A549 (cell line): ENCODE data around the gene FAT1.

Experiments
- CBX8 ChIP-seq: fragments of 200-600 bp; sonication (generic); IDR thresholded peaks from 2 replicates; pipeline ENCODE4 v1.6.1; 2016
- HDAC2 ChIP-seq: fragments of 200-600 bp; sonication (generic); IDR thresholded peaks from 2 replicates; pipeline ENCODE4 v1.6.1; 2016
- NFE2L2 ChIP-seq: fragments of 150-350 bp; conservative IDR thresholded peaks from 2 replicates; pipeline ENCODE4 v1.6.1; 2014; ENCODE audit warnings: low read length
- POLR2A ChIP-seq: IDR thresholded peaks from 2 replicates; pipeline ENCODE4 v1.6.1; 2012; ENCODE audit warnings: mild to moderate bottlenecking, low read length
- POLR2AphosphoS2 ChIP-seq: conservative IDR thresholded peaks from 2 replicates; pipeline ENCODE4 v1.6.1; 2012; ENCODE audit warnings: low read length, improper control_type of control experiment, inconsistent platforms
- SMC3 ChIP-seq: fragments of >200 bp; sonication (Bioruptor Twin); formaldehyde crosslinking; IDR thresholded peaks from 3 replicates; pipeline ENCODE4 v1.6.1; 2018; ENCODE audit warnings: inconsistent platforms
- TP53 ChIP-seq: fragments of 250-450 bp; sonication (Bioruptor Pico); IDR thresholded peaks from 2 replicates; pipeline ENCODE4 v1.5.0; 2021; ENCODE audit warnings: mild to moderate bottlenecking, moderate library complexity
- TF ChIP-seq, protein P1 (sequence below): fragments of 200-600 bp; sonication (generic); IDR thresholded peaks from 2 replicates; pipeline ENCODE4 v1.6.1; 2016; ENCODE audit warnings: antibody characterized with exemption, mild to moderate bottlenecking, moderate library complexity
- TF ChIP-seq, protein P2 (sequence below): fragments of >200 bp; sonication (Bioruptor Twin); formaldehyde crosslinking; IDR thresholded peaks from 3 replicates; pipeline ENCODE4 v1.5.1; 2016
- TF ChIP-seq, protein P3 (sequence below): IDR thresholded peaks from 2 replicates; pipeline ENCODE4 v1.6.1; 2012
- TF ChIP-seq, protein P4 (sequence below): fragments of 150-350 bp; IDR thresholded peaks from 2 replicates; pipeline ENCODE4 v1.6.1; 2014; ENCODE audit warnings: low read depth, mild to moderate bottlenecking, low read length

DNA sequence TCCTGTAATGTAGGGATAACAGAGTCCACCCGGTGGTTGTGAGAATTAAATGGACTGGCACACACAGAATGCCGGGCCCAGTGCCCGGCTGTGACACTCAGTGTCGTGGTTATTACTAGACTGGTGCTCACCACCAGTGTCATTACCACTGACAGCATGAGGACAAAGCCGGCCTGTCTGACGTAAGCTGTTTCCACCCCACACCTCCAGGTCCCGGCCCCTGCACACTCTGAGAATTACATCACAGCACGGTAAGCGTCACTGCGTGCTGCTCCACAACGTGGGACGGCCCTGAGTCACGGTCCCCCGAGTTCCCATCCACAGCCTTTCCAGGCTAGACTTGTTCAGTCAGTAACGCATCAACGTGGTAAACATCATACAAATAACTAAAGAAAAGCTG, 22.9 kb downstream of the FAT1 start:
- TF ChIP-seq, protein P1, sequence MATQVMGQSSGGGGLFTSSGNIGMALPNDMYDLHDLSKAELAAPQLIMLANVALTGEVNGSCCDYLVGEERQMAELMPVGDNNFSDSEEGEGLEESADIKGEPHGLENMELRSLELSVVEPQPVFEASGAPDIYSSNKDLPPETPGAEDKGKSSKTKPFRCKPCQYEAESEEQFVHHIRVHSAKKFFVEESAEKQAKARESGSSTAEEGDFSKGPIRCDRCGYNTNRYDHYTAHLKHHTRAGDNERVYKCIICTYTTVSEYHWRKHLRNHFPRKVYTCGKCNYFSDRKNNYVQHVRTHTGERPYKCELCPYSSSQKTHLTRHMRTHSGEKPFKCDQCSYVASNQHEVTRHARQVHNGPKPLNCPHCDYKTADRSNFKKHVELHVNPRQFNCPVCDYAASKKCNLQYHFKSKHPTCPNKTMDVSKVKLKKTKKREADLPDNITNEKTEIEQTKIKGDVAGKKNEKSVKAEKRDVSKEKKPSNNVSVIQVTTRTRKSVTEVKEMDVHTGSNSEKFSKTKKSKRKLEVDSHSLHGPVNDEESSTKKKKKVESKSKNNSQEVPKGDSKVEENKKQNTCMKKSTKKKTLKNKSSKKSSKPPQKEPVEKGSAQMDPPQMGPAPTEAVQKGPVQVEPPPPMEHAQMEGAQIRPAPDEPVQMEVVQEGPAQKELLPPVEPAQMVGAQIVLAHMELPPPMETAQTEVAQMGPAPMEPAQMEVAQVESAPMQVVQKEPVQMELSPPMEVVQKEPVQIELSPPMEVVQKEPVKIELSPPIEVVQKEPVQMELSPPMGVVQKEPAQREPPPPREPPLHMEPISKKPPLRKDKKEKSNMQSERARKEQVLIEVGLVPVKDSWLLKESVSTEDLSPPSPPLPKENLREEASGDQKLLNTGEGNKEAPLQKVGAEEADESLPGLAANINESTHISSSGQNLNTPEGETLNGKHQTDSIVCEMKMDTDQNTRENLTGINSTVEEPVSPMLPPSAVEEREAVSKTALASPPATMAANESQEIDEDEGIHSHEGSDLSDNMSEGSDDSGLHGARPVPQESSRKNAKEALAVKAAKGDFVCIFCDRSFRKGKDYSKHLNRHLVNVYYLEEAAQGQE, result no peak
- TF ChIP-seq POLR2A (no peak), POLR2AphosphoS2 (no peak), NFE2L2 (no peak), SMC3 (no peak), HDAC2 (no peak), CBX8 (no peak), TP53 (CRISPR knock-in tag) (no peak)
- TF ChIP-seq, protein P2, sequence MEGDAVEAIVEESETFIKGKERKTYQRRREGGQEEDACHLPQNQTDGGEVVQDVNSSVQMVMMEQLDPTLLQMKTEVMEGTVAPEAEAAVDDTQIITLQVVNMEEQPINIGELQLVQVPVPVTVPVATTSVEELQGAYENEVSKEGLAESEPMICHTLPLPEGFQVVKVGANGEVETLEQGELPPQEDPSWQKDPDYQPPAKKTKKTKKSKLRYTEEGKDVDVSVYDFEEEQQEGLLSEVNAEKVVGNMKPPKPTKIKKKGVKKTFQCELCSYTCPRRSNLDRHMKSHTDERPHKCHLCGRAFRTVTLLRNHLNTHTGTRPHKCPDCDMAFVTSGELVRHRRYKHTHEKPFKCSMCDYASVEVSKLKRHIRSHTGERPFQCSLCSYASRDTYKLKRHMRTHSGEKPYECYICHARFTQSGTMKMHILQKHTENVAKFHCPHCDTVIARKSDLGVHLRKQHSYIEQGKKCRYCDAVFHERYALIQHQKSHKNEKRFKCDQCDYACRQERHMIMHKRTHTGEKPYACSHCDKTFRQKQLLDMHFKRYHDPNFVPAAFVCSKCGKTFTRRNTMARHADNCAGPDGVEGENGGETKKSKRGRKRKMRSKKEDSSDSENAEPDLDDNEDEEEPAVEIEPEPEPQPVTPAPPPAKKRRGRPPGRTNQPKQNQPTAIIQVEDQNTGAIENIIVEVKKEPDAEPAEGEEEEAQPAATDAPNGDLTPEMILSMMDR, result no peak
- TF ChIP-seq, protein P3, sequence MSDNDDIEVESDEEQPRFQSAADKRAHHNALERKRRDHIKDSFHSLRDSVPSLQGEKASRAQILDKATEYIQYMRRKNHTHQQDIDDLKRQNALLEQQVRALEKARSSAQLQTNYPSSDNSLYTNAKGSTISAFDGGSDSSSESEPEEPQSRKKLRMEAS, result no peak
- TF ChIP-seq, protein P4, sequence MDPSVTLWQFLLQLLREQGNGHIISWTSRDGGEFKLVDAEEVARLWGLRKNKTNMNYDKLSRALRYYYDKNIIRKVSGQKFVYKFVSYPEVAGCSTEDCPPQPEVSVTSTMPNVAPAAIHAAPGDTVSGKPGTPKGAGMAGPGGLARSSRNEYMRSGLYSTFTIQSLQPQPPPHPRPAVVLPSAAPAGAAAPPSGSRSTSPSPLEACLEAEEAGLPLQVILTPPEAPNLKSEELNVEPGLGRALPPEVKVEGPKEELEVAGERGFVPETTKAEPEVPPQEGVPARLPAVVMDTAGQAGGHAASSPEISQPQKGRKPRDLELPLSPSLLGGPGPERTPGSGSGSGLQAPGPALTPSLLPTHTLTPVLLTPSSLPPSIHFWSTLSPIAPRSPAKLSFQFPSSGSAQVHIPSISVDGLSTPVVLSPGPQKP, result no peak
